ENCODE data around the gene HOXB5.

Gene HOXB5

DNA sequence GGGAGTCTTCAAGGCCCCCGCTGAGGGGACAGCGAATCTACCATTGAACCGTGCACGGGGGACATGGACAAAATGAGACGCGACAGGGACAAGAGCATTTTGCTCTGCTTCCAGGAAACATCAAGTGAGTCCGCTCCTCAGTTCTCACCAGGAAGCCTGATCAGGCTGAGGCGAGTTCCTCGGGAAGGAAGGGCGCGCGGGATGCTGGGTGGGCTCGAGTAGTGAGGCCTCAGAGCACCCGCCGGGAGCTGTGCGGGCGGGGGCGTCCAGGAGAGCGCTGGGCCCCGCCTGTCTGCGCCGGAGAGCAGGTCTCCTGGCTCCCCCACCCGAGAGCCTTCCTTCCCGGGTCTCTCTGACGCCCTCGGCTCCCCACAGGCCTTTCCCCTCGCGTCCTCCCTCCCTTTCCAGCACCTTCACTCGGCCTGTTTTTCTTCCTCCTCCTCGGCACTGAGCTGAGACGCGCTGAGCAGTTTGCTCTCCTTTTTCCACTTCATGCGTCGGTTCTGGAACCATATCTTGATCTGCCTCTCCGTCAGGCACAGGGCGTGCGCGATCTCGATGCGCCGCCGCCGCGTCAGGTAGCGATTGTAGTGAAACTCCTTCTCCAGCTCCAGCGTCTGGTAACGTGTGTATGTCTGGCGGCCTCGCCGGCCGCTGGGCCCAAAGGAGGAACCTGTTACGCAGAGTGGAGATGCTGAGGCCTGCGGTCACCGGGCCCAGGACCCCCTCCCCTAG lies 2.6 kb upstream of the HOXB5 start:
- Histone ChIP-seq H3K36me3 (no peaks in the 10 kb centered on the region), H3K4me1 (no peaks in the 10 kb centered on the region), H3K9me3 (no peaks in the 10 kb centered on the region), H3K4me3 (ENCODE audit: low read depth, low read length) (no peak overlapping the region), H3K27me3 (peaks cover 96% of the 10 kb centered on the region)
- no peak for DNase-seq
- TF ChIP-seq, protein P1, sequence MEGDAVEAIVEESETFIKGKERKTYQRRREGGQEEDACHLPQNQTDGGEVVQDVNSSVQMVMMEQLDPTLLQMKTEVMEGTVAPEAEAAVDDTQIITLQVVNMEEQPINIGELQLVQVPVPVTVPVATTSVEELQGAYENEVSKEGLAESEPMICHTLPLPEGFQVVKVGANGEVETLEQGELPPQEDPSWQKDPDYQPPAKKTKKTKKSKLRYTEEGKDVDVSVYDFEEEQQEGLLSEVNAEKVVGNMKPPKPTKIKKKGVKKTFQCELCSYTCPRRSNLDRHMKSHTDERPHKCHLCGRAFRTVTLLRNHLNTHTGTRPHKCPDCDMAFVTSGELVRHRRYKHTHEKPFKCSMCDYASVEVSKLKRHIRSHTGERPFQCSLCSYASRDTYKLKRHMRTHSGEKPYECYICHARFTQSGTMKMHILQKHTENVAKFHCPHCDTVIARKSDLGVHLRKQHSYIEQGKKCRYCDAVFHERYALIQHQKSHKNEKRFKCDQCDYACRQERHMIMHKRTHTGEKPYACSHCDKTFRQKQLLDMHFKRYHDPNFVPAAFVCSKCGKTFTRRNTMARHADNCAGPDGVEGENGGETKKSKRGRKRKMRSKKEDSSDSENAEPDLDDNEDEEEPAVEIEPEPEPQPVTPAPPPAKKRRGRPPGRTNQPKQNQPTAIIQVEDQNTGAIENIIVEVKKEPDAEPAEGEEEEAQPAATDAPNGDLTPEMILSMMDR (IDR thresholded peaks at IDR 0.05; ENCODE audit: low read depth, low read length): no peak

DNA sequence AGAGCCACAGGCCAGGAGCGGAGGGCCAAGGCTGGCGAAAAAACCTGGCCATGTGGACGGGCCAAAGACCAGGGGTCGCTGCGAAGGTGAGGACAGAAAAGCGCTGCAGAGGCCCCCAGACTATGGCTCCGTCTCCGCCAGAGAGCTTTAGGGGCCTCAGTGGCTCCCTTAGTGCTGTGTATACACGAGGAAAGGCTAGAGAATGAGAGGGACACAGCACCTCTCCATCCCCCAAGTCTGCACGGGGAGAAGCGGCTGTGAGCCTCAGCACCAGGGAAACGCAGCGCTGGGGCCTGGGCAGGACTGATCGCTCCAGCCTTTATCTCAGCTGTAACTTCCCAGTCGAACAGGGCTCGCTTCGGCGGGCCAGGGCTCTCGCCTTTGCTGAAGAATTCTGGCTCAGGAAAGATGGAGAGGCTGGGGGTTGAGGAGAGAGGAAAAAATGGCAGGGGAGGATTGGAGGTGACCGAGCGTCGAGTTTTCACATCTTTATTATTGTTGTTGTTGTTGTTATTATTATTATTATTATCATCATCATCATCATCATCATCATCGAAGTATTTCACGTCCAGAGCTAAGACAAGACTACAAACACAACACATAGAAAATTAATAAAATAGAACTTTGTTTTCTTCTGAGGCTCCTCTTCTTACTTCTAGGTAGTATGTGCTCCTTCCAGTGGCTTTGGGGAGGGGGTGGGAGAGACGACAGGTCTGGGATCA lies 1.9 kb upstream of the HOXB5 start:
- H3K9me3 ChIP-seq: no peaks in the 10 kb centered on the region
- H3K4me1 ChIP-seq: no peaks in the 10 kb centered on the region
- H3K27me3 ChIP-seq: peaks cover 96% of the 10 kb centered on the region
- TF ChIP-seq, protein P1 (IDR thresholded peaks at IDR 0.05; ENCODE audit: low read depth, low read length): no peak
- no peak for DNase-seq
- no peaks in the 10 kb centered on the region for H3K36me3 ChIP-seq
- H3K4me3 ChIP-seq (ENCODE audit: low read depth, low read length): no peak overlapping the region

DNA sequence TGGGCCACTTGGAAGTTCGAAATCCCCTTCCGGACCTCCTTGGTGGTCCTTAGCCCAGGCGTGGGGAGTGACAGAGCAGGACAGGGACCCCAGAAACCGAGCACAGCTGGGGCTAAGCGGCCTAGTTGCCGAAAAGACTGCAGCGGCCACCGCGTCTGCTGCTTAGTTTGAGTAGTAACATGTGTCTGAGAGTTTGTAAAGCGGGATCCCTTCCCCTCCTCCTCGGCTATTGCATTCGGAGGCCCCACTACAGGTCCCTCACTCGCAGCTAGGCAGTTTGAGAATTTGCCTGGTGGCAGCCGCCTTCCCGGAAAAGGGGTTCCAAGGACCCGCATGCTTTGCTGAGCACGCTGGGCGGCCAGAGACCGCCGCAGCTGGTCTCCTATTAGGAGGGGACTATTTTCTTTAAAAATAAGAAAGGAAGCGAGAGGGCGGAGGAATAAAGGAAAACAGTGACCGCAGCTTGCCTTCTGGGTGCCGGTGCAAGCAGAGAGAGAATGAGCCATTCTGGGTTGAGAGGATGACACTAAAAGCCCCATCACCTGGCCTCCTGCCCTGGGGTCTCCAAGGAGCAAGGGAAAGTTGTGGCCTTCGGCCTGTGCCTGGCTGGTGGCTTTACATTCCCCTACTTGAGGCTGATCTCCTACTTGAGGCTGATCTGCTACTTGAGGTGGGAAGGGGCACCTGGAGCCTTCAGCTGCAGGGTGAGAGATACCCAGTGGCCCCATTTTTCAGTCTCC lies 1.1 kb upstream of the HOXB5 start:
- peaks cover 96% of the 10 kb centered on the region for H3K27me3 ChIP-seq

GRCh38 chr17:48593840-48594537 lies 410 bp upstream of the HOXB5 start:
- H3K27me3 ChIP-seq: peaks cover 96% of the 10 kb centered on the region
- H3K4me3 ChIP-seq (ENCODE audit: low read depth, low read length): no peak overlapping the region
- DNase-seq: peak; percentile 84
- H3K9me3 ChIP-seq: no peaks in the 10 kb centered on the region
- H3K4me1 ChIP-seq: no peaks in the 10 kb centered on the region
- H3K36me3 ChIP-seq: no peaks in the 10 kb centered on the region
- TF ChIP-seq, protein P1 (IDR thresholded peaks at IDR 0.05; ENCODE audit: low read depth, low read length): peak; percentile 93

More for the DNA sequence above, 1.1 kb upstream of the HOXB5 start:
- H3K9me3 ChIP-seq: no peaks in the 10 kb centered on the region
- no peaks in the 10 kb centered on the region for H3K36me3 ChIP-seq
- DNase-seq: no peak
- no peaks in the 10 kb centered on the region for H3K4me1 ChIP-seq
- H3K4me3 ChIP-seq (ENCODE audit: low read depth, low read length): no peak overlapping the region
- TF ChIP-seq, protein P1 (IDR thresholded peaks at IDR 0.05; ENCODE audit: low read depth, low read length): no peak

- Histone ChIP-seq H3K9me3 (no peaks in the 10 kb centered on the region), H3K27me3 (peaks cover 96% of the 10 kb centered on the region), H3K36me3 (no peaks in the 10 kb centered on the region), H3K4me3 (ENCODE audit: low read depth, low read length) (no peak overlapping the region), H3K4me1 (no peaks in the 10 kb centered on the region)
- DNase-seq: no peak
- TF ChIP-seq, protein P1 (IDR thresholded peaks at IDR 0.05; ENCODE audit: low read depth, low read length): no peak
These were observed 1.0 kb downstream of the HOXB5 start for GRCh38 chr17:48592577-48592976.

Measured in BE2C (cell line).